HG03175 (cell line): Measurements from ENCODE around the gene EED.

Experiments used
- ATAC-seq: cut with Tn5 transposase; IDR thresholded peaks from one replicate; pipeline ENCODE4 v1.9.1; 2021; ENCODE audit warnings: mild to moderate bottlenecking, moderate library complexity; ENCODE audit not compliant: unreplicated experiment

Gene EED

DNA sequence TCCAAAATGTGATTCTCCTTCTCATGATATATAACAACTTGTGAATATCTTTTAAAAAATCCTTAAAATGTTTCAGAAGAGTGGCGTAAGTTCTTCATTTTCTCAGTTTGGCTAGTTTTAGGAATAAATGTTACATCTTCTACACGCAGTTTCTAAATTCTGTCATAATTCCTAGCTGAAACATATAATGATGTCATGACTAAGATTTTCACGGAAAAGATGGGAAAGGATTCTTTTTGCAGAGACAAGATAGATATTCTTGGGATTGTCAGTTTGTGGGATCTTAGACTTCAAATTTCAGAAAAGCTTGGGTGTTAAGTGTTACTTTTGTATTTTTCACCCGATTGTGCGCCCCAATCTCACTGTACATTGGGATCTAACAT, 1.7 kb downstream of the EED start:
- ATAC-seq: no peak

DNA sequence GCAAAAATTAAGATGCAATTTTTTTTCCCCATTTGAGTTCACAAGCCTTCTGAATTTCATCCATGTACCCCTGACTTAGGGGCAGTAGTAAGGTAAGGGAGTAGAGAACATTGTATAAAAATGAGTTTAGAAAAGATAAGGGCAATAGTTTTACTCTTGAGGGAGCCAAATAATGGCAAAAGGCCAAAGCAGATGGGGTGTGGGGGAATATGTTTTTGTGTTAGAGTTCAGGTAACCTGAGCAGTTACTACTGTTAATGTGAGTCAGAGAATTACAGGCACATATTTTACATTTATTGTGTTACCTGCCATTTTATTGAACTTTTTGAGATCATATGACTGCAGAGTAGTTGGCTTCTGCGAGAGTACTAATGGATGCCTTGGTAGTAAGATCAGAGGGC, 3.1 kb downstream of the EED start:
- ATAC-seq: no peak

GRCh38 chr11:86248609-86249008, 4.1 kb downstream of the EED start:
- ATAC-seq: no peak

- ATAC-seq: no peak
These were observed 5.0 kb downstream of the EED start for GRCh38 chr11:86249307-86250098.

GRCh38 chr11:86251345-86251744, 6.8 kb downstream of the EED start:
- no peak for ATAC-seq

GRCh38 chr11:86255896-86256295, 11.3 kb downstream of the EED start:
- ATAC-seq: peak; percentile 76

DNA sequence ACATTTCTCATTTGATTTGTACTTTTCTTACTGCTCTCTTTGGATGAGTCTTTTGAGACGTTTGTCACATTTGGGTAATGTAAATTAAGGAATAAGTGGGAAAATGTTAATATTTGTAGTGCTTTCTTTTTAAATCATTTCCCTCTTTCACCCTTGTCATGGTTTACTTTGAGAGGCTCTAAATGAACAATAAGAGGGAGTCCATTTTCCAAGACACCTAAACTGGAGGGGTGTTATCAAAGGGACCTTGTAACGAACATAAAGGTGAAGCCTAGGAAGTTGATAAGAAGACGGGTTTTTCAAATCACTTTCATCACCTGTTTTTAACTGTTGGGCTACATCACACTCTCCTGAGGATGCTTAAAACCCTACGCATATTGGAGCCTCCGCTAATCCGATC, 12.1 kb downstream of the EED start:
- ATAC-seq: no peak

- ATAC-seq: no peak
These were observed 12.9 kb downstream of the EED start for GRCh38 chr11:86257446-86257845.

DNA sequence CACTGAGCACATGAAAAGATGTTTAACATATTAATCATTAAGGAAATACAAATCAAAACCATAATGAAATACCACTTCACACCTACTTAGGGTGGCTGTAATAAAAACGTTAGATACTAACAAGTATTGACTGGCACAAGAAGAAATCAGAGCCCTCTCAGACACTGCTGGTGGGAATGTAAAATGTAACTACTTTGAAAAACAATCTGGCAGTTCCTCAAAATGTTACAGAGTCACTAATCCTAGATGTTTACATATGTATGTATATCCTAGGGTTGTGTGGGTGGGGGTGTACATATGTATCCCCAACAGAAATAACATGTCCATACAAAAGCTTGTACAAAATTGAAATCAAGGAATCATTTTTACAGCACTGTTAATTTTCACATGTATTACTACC, 15.2 kb downstream of the EED start:
- ATAC-seq: no peak

DNA sequence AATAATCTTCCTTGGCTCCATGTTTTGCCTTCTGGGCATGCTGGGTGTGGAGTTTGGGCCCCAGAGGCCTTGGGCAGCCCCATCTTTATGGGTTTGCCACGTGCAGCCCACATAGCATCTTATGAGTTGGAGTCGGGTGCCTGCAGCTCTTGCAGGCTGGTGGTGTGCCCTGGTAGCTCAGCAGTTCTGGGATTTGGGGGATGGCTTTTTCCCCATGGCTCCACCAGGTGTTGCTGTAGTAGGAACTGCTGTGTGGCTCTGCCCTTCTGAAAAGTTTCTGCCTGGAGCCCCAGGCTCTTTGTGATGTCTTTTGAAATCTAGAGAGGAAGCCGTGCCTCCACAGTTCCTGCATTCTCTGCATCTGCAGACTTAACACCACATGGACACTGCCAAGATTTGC, 16.8 kb downstream of the EED start:
- ATAC-seq: no peak

DNA sequence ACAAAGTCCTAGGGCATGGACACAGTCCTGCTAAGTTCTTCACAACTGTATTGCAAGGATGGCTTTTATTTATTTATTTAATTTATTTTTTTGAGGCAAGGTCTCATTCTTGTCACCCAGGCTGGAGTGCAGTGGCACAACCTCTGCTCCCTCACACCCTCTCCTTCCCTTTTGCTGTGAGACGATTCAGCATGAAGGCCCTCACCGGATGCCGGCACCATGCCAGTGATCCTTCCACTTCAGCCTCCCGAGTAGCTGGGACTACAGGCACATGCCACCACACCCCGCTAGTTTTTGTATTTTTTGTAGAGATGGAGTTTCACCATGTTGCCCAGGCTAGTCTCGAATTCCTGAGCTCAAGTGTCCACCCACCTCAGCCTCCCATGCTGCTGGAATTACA, 17.8 kb downstream of the EED start:
- no peak for ATAC-seq

DNA sequence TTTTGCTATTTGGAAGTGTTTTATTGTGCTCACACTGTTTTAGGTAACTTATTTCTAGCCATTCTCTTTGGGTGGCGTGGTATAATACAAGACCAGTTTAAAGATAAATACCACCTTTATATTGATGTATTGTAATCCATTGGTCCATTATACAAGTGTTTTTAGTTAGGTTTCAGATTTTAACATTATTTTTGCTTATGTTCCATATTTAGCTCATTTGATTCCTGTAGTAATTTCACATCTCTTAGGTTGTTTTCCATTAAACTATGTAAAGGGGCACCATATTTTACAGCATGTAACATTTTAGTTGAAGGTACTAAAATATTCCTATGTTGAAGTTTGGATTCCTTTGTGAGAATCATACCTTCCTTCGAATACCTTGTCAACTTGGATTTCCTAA, 20.1 kb downstream of the EED start:
- no peak for ATAC-seq

DNA sequence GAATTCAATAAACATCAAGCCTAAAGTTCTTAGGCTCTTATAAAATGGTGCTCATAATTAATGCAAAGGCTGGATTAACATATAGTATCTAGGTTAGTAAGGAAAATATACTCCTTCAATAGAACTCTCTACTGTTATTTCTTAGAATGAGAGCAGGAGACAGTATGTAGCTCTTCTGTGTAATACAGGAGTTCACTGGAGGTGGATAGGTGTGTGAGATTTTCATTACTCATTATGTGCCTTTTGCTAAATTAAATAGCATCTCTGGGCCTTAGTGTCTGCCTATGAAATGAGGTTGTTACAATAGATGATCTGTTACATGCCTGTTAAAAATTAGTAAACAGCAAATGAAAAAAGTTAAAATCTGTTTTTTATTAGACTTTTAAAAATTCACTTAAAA, 20.6 kb downstream of the EED start:
- no peak for ATAC-seq

GRCh38 chr11:86269645-86270044, 25.1 kb downstream of the EED start:
- ATAC-seq: no peak

DNA sequence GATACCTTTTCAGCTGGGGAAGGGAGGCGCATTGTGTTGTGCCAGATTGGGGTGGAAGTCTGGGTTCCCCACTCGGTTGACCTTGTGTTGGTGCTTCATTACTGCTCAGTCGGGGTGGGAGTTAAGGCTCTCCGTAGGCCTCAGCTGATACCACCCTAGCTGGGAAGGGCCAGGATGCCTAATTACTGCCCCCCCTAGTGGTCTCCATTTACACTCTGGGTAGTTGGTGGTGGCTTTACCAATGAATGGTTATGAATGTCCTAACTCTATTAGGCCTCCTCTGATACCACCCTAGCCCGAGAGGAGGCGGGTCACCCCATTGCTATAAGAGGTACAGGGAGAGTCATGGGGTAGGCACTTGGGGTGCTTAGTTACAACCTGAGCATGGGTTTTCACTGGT, 29.9 kb downstream of the EED start:
- no peak for ATAC-seq

GRCh38 chr11:86274999-86275398, 30.4 kb downstream of the EED start:
- no peak for ATAC-seq

GRCh38 chr11:86275493-86276370, 31.2 kb downstream of the EED start:
- no peak for ATAC-seq

- no peak for ATAC-seq
These were observed 33.2 kb downstream of the EED start for GRCh38 chr11:86277741-86278140.

DNA sequence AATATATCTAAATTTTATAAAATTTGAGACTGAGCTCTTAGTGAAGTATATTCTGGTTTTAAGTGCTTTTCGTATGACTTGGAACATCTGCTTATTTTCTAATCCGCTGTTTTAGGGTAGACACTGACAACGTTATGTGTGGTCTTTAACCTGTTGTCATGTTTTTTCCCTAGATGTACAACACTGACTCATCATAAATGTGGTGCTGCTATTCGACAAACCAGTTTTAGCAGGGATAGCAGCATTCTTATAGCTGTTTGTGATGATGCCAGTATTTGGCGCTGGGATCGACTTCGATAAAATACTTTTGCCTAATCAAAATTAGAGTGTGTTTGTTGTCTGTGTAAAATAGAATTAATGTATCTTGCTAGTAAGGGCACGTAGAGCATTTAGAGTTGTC, 33.7 kb downstream of the EED start:
- no peak for ATAC-seq

DNA sequence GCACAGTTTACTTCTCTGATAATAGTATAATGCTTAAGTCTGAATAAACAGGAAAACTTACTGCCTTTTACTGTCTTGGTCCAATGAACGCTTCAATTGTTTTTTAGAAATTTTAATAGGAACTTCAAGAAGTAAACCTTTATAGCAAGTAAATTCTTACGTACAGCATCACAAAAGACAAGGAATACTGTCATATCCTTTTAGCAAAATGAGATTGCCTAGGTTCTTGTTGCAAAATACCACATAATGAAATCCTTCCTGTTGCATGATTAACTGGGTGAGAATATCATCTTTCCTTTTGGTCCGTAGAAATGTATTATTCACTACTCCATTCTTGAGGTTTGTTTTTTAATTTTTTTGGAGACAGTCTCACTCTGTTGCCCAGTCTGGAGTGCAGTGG, 35.2 kb downstream of the EED start:
- no peak for ATAC-seq

DNA sequence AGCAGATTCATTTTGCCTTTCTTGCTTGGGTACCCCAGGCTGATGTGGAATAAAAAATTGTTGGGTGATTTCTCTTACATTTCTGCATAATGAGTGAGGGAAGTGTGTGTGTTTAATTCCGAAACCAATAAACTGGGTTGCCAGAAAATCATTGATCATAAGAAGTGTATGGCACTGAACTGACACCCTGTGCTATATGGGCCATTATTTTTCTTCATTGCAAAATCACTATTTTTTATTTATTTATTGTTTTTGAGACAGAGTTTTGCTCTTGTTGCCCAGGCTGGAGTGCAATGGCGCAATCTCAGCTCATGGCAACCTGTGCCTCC, 42.9 kb downstream of the EED start:
- peak; percentile 18 for ATAC-seq

DNA sequence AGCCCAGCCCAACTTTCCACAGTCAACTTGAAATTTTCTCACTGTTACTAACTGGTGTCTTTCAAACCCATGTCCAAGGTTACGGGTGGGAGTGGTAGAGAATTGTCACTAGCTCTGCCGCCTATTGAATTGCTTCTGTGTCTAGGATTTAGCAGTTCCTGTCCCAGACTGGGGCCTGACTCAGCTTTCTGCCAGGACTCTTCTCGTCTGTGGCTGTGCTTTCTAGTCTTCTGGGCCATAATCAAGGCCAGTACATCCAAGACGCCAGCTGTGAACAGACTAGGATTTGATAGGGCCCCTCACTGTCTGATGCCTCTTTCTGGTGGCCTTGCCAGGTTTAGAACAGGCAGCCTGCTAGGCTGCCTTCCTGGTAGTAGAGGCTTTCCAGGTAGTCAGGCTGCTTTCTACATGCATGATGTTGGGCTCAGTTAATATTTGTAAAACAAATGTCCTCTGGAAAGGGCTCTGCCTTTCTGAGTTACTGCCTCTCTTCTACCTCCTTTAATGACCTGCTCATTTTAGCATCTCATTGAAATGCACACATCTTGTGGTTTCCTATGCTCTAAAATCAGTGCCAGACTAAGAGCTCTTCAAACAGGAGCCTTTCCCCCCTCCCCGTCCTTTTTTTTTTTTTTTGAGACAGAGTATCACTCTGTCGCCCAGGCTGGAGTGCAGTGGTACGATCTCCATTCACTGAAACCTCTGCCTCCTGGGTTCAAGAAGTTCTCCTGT, 44.4 kb downstream of the EED start:
- ATAC-seq: no peak
